Ovary (tissue), 9 donors: ENCODE results near the gene CERKL. TPM values are rescaled to one million over a fixed set of nuclear protein-coding genes. Genes with fewer than 3 reads are reported as not detected.

Experiments used
- DNase-seq, 5 donors: peaks; one replicate each; pipeline ENCODE4 v3.0.0-alpha.2; 2019 to 2020
- H3K27ac ChIP-seq, 2 donors: fragments of 200-600 bp; one replicate each; pipeline versions ENCODE4 v1.5.1 to v1.8.0; 2019 to 2022
- H3K27me3 ChIP-seq: fragments of 200-600 bp; one replicate; pipeline ENCODE4 v1.8.0; 2022
- H3K36me3 ChIP-seq: fragments of 200-600 bp; sonication (generic); one replicate; pipeline ENCODE4 v1.5.1; 2019
- H3K4me1 ChIP-seq: one replicate; pipeline ENCODE4 v1.8.1; 2013; ENCODE audit warnings: mild to moderate bottlenecking, moderate library complexity; ENCODE audit not compliant: insufficient read depth
- H3K4me3 ChIP-seq: fragments of 200-600 bp; sonication (generic); one replicate; pipeline ENCODE4 v1.5.1; 2017
- H3K9me3 ChIP-seq, 2 donors: fragments of 200-600 bp in 1 of 2; sonication (generic) in 1 of 2; one replicate each; pipeline versions ENCODE4 v1.5.1 to v1.8.1; 2013 to 2019; ENCODE audit warnings: mild to moderate bottlenecking in 1 of 2, moderate library complexity in 1 of 2
- EP300 ChIP-seq: sonication (generic); formaldehyde crosslinking; IDR thresholded peaks from one replicate; pipeline ENCODE4 v1.6.1; 2017; ENCODE audit warnings: antibody characterized with exemption
- POLR2A ChIP-seq: fragments of 450-650 bp; IDR thresholded peaks from one replicate; pipeline ENCODE4 v1.6.1; 2017; ENCODE audit warnings: antibody characterized with exemption, mild to moderate bottlenecking, moderate library complexity
- WGBS, 3 donors: extraction: QIAGEN DNeasy Blood & Tissue Kit in 1 of 3; methylation state at CpG; one replicate each; pipeline versions ENCODE4 v1.1.5 to v1.1.7; 2013 to 2017; 5-methylcytosine and 5-hydroxymethylcytosine counted together
- intact Hi-C, 4 donors: fragments of 100-400 bp; cut with DNase I; formaldehyde crosslinking; loops; one replicate each; pipeline versions ENCODE4 v1.11.0 to v1.15.1; 2022 to 2023
- polyA plus RNA-seq, 2 donors: library from polyadenylated mRNA; stranded (reverse); fragments of 200-250 nt in 1 of 2; fragments of 350-450 nt in 1 of 2; fragmentation: Illumina TruSeq in 1 of 2; extraction: RNeasy Lipid Tissue Mini Kit (QIAGEN cat#74804) in 1 of 2; gene quantifications; one replicate each; pipeline ENCODE4 v1.2.3, GENCODE V29; 2013 to 2014
- total RNA-seq, 7 donors: library from RNA; depleted of rRNA in 2 of 7; stranded (reverse); fragments of >200 nt in 2 of 7; fragmentation: NEBNext Ultra II Directional in 3 of 7; extraction: Animal tissue kit (Norgen Biotek cat#: 25700) in 3 of 7; gene quantifications; one replicate each; pipeline versions ENCODE4 v1.1.0 to v1.2.4, GENCODE V29; 2016 to 2023
- TF ChIP-seq, protein P1 (sequence below), 3 donors: fragments of 450-650 bp in 2 of 3; fragments of 200-600 bp in 1 of 3; IDR thresholded peaks; one replicate each; pipeline versions ENCODE4 v1.5.1 to v1.8.0; 2016 to 2022; ENCODE audit warnings: antibody characterized with exemption in 3 of 3, mild to moderate bottlenecking in 1 of 3
- donor health status: DM: no; HTN: no; CAD: no; lungs with moderate emphysema.
- donor health status: DM: no; HTN: no; CAD: no.
- donor health status: Bipolar disorder and iron deficiency.
- donor health status: DM: yes; HTN: yes; CAD: no.
- donor health status: DM: no; HTN: no; CAD: no.
- donor health status: DM: yes; HTN: yes; CAD: no.

CERKL gene
- total and polyA plus RNA-seq, 9 donors = 0.11 to 6.5 (median 0.22) TPM; not detected in 2

DNA sequence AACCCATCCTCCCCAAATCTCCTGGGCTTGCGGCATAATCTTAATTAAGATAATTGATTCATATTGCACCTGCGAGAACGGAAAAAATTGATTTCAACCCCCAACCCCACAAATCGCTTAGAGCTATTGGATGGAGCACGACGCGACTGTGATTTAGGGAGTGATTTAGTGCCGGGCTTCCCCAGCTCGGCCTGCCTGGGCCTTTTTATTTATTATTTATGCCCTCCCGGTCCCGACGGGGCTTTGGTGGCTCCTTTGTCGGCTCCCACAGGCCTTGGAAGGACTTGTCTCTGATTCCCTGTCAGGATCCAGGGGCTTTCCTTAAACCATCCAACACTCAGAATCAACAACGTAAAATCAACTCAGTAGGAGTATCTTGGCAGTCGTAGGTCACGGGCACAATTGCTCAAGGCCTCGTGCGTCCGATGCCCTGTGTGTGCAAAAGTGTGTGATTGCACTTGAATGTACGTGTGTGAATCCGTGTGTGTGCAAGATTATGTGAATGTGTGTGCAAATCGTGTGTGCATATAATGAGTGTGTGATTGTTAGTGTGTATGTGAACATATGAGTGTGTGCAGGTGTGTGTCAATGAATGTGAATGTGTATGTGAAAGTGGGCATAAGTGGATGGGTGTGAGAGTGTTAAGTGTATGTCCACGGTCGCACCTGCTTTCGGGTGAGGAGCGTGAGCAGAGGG, 27.7 kb upstream of the CERKL start:
- DNase-seq = no peak
- intact Hi-C loops = loop anchor here in 1 of 4 donors (5.0 kb wide), 1 partner anchor 327 kb away; no protein-coding TSS in a partner anchor
- TF ChIP-seq POLR2A = no peak
- TF ChIP-seq EP300 = no peak
- Histone ChIP-seq H3K27me3 (no peaks in the 10 kb centered on the region), H3K27ac (no peak overlapping the region), H3K9me3 (no peaks in the 10 kb centered on the region), H3K36me3 (no peaks in the 10 kb centered on the region), H3K4me1 (no peaks in the 10 kb centered on the region), H3K4me3 (no peak overlapping the region)
- 7 to 8% (median 7%) methylated on average over 26 of the region's 26 CpGs for WGBS, 3 donors

DNA sequence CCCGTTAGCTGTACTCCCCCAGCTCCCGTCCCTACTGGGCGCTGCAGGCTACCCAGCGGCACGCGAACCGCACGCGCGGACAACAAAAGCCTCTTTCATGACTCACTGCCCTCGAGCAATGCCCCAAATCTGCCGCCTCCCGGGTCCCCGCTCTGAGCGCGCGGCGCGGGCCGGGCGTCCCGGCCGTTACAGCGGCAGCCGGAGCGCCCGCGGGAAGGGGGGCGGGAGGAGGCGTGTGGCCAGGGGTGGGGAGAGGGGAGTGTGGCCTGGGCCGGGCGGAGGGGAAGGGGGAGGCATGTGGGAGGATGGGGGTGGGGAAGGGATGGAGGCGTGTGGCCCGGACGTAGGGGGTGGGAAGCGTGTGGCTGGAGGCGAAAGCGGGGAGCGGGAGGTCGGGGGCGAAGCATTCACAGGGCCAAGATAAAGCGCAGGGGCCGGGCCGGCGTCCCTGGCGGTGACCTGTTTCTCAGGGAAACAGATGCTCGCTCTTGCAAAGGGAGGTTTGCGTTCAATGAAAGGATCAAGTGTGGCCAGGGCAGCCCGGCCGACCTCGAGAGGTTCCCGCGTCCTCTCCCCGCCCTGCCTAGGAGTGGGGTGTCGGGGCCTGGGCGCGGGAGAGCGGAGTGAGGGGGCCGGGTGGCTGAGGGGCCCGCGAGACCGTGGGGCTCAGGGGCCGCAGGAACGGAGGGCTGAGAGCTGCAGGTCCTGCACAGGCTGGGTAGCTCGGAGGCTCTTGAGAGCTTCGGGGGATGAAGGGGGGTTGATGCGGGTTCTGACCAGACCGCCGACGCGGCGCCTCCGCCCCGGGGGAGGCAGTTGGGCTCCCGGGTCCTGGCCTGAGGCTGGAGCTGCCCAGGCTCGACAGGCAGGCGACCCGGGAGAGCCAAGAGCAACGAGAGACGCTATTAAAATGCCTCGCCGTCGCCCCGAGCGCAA, 26.9 kb upstream of the CERKL start:
- no peaks in the 10 kb centered on the region for H3K27me3 ChIP-seq
- H3K27ac ChIP-seq = no peak overlapping the region
- DNase-seq = no peak
- WGBS, 3 donors = 1 to 2% (median 1%) methylated on average over 75 to 85 of the region's 85 CpGs
- TF ChIP-seq POLR2A = no peak
- TF ChIP-seq, protein P1, sequence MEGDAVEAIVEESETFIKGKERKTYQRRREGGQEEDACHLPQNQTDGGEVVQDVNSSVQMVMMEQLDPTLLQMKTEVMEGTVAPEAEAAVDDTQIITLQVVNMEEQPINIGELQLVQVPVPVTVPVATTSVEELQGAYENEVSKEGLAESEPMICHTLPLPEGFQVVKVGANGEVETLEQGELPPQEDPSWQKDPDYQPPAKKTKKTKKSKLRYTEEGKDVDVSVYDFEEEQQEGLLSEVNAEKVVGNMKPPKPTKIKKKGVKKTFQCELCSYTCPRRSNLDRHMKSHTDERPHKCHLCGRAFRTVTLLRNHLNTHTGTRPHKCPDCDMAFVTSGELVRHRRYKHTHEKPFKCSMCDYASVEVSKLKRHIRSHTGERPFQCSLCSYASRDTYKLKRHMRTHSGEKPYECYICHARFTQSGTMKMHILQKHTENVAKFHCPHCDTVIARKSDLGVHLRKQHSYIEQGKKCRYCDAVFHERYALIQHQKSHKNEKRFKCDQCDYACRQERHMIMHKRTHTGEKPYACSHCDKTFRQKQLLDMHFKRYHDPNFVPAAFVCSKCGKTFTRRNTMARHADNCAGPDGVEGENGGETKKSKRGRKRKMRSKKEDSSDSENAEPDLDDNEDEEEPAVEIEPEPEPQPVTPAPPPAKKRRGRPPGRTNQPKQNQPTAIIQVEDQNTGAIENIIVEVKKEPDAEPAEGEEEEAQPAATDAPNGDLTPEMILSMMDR (IDR thresholded peaks at IDR 0.05) = no peak
- no peak for TF ChIP-seq EP300
- no peak overlapping the region for H3K4me3 ChIP-seq
- H3K36me3 ChIP-seq = no peaks in the 10 kb centered on the region
- H3K9me3 ChIP-seq = no peaks in the 10 kb centered on the region
- H3K4me1 ChIP-seq = no peaks in the 10 kb centered on the region
- intact Hi-C loops = no loop called here

DNA sequence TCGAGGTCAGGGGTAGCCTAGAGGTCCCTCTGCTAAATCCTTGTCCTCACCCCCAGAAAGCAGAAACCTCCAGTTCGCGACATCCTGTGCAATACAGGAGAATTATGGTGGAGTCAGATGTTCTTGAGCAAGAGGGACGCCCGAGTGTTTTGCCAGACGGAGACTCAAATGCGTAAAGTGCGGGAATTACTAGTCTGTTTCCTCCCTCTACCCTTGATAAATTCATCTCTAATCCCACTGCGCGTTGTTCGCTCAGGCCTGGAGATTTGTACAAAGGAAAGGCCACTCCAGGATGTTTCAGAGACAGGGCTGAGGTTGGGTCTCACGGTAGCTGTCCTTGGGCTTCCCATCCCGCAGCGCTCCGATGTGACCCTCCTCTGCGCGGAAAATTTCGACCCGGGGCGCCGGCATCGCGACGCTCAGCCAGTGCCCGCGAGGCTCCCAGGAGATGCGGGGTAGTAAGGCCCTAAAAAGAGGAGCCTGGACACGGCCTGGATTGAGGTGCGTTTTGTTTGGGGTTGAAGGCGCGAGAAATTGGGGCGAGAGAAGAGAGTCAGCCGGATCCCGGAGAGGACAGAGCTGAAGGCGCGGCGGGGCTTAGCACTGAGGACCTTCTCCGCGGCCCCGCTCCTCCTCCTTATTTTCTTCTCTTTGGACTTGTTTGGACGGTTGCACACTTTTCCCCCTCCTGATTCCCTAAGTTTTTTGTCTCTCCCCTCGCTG, 26.1 kb upstream of the CERKL start:
- WGBS, 3 donors = 2 to 3% (median 2%) methylated on average over 42 of the region's 42 CpGs
- Histone ChIP-seq H3K4me3 (no peak overlapping the region), H3K36me3 (no peaks in the 10 kb centered on the region), H3K27me3 (no peaks in the 10 kb centered on the region), H3K27ac (no peak overlapping the region), H3K9me3 (no peaks in the 10 kb centered on the region), H3K4me1 (no peaks in the 10 kb centered on the region)
- TF ChIP-seq EP300 = no peak
- no peak for TF ChIP-seq POLR2A
- TF ChIP-seq, protein P1 (IDR thresholded peaks at IDR 0.05) = no peak
- DNase-seq = no peak
- intact Hi-C loops = no loop called here

DNA sequence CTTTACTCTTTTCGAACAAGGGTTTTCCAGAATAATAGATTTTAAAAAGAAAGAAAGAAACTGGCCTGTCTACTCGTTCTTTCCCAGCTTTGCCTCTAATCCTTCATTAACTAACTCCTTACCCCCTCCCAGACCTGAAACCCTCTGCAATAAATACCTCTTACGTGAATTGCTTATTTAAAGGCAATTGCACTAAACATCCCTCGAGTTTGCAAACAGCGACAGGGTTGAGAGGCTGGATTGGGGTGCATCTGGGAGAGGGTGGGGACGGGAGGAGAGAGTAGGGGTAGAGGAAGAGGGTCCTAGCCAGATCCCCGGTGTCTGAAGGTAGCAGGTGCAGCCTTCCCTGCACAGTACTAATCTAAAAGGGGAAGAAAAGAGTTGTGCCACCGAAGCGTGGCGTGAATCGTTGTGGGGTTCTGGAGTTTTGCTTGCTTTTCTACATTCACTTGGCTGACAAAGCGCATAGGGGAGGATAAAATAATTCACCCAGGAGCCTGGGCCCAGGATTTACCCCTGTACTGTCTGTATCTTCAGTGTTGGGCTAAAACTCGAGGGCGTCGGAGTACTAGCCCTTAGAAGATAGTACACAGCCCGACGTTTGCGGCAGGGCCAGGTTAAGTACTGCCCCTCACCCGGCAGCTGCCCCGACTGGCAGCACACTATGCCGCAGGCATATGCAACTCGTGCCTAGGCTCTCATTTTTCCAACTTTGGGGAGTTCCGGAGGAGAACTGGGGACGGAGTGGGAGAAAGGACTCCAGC, 25.3 kb upstream of the CERKL start:
- TF ChIP-seq, protein P1 (IDR thresholded peaks at IDR 0.05) = no peak
- TF ChIP-seq POLR2A = no peak
- TF ChIP-seq EP300 = no peak
- intact Hi-C loops = no loop called here
- Histone ChIP-seq H3K27ac (no peak overlapping the region), H3K4me1 (no peaks in the 10 kb centered on the region), H3K27me3 (no peaks in the 10 kb centered on the region), H3K36me3 (no peaks in the 10 kb centered on the region), H3K4me3 (no peak overlapping the region), H3K9me3 (no peaks in the 10 kb centered on the region)
- 6 to 10% (median 8%) methylated on average over 24 of the region's 24 CpGs for WGBS, 3 donors
- DNase-seq = no peak
